ENCODE data around the gene COG2. TPM values are rescaled to one million over a fixed set of nuclear protein-coding genes. Genes with fewer than 3 reads are reported as not detected.

The COG2 gene
- total RNA-seq, 1 experiment from 2014 or later, result 26.7 TPM

- Histone ChIP-seq H3K4me3 (no peak overlapping the region), H3K9me3 (replicated peaks) (no peaks in the 10 kb centered on the region), H3K4me1 (replicated peaks) (no peaks in the 10 kb centered on the region), H3K36me3 (peaks cover 39% of the 10 kb centered on the region), H3K27me3 (replicated peaks) (no peaks in the 10 kb centered on the region), H3K27ac (no peak overlapping the region)
- DNase-seq (ENCODE audit: low read depth in 1 of 2, low spot score in 2 of 2), result no peak
Measured at GRCh38 chr1:230668227-230668626, 25.9 kb downstream of the COG2 start.

- Histone ChIP-seq H3K36me3 (peaks cover 42% of the 10 kb centered on the region), H3K4me3 (no peak overlapping the region), H3K9me3 (replicated peaks) (no peaks in the 10 kb centered on the region), H3K4me1 (replicated peaks) (no peaks in the 10 kb centered on the region), H3K27me3 (replicated peaks) (no peaks in the 10 kb centered on the region), H3K27ac (no peak overlapping the region)
- no peak for DNase-seq (ENCODE audit: low read depth in 1 of 2, low spot score in 2 of 2)
Measured at GRCh38 chr1:230669543-230669942, 27.3 kb downstream of the COG2 start.

- Histone ChIP-seq H3K36me3 (peaks cover 34% of the 10 kb centered on the region), H3K4me3 (no peak overlapping the region), H3K4me1 (replicated peaks) (no peaks in the 10 kb centered on the region), H3K27me3 (replicated peaks) (no peaks in the 10 kb centered on the region), H3K27ac (no peak overlapping the region), H3K9me3 (replicated peaks) (no peaks in the 10 kb centered on the region)
- DNase-seq (ENCODE audit: low read depth in 1 of 2, low spot score in 2 of 2), result no peak
Measured at GRCh38 chr1:230674581-230674980, 32.3 kb downstream of the COG2 start.

GRCh38 chr1:230677200-230677599 lies 34.9 kb downstream of the COG2 start:
- no peaks in the 10 kb centered on the region for H3K4me1 ChIP-seq (replicated peaks)
- H3K27ac ChIP-seq, result no peak overlapping the region
- H3K4me3 ChIP-seq, result no peak overlapping the region

GRCh38 chr1:230679192-230679591 lies 36.9 kb downstream of the COG2 start:
- Histone ChIP-seq H3K27me3 (replicated peaks) (no peaks in the 10 kb centered on the region), H3K36me3 (peaks cover 37% of the 10 kb centered on the region), H3K27ac (no peak overlapping the region), H3K4me3 (no peak overlapping the region), H3K4me1 (replicated peaks) (0 out of 2 replicates have a peak, but pooled peaks cover 3% of the 10 kb centered on the region), H3K9me3 (replicated peaks) (no peaks in the 10 kb centered on the region)
- no peak for DNase-seq (ENCODE audit: low read depth in 1 of 2, low spot score in 2 of 2)

More at GRCh38 chr1:230677200-230677599, 34.9 kb downstream of the COG2 start:
- Histone ChIP-seq H3K27me3 (replicated peaks) (no peaks in the 10 kb centered on the region), H3K9me3 (replicated peaks) (no peaks in the 10 kb centered on the region), H3K36me3 (peaks cover 33% of the 10 kb centered on the region)
- DNase-seq (ENCODE audit: low read depth in 1 of 2, low spot score in 2 of 2), result no peak

GRCh38 chr1:230679825-230680224 lies 37.5 kb downstream of the COG2 start:
- DNase-seq (ENCODE audit: low read depth in 1 of 2, low spot score in 2 of 2), result no peak
- Histone ChIP-seq H3K27me3 (replicated peaks) (no peaks in the 10 kb centered on the region), H3K4me1 (replicated peaks) (0 out of 2 replicates have a peak, but pooled peaks cover 3% of the 10 kb centered on the region), H3K36me3 (peaks cover 41% of the 10 kb centered on the region), H3K9me3 (replicated peaks) (no peaks in the 10 kb centered on the region), H3K4me3 (no peak overlapping the region), H3K27ac (no peak overlapping the region)

GRCh38 chr1:230680300-230681025 lies 38.2 kb downstream of the COG2 start:
- H3K4me3 ChIP-seq, result no peak overlapping the region
- H3K9me3 ChIP-seq (replicated peaks), result no peaks in the 10 kb centered on the region
- no peak for DNase-seq (ENCODE audit: low read depth in 1 of 2, low spot score in 2 of 2)
- H3K27me3 ChIP-seq (replicated peaks), result no peaks in the 10 kb centered on the region
- 0 out of 2 replicates have a peak, but pooled peaks cover 3% of the 10 kb centered on the region for H3K4me1 ChIP-seq (replicated peaks)
- H3K27ac ChIP-seq, result no peak overlapping the region
- peaks cover 41% of the 10 kb centered on the region for H3K36me3 ChIP-seq

- Histone ChIP-seq H3K36me3 (peaks cover 49% of the 10 kb centered on the region), H3K27ac (no peak overlapping the region), H3K27me3 (replicated peaks) (no peaks in the 10 kb centered on the region), H3K9me3 (replicated peaks) (no peaks in the 10 kb centered on the region), H3K4me1 (replicated peaks) (0 out of 2 replicates have a peak, but pooled peaks cover 3% of the 10 kb centered on the region), H3K4me3 (no peak overlapping the region)
- no peak for DNase-seq (ENCODE audit: low read depth in 1 of 2, low spot score in 2 of 2)
Measured at GRCh38 chr1:230681599-230681998, 39.3 kb downstream of the COG2 start.

GRCh38 chr1:230682274-230682673 lies 40.0 kb downstream of the COG2 start:
- no peak overlapping the region for H3K27ac ChIP-seq
- H3K27me3 ChIP-seq (replicated peaks), result no peaks in the 10 kb centered on the region
- DNase-seq (ENCODE audit: low read depth in 1 of 2, low spot score in 2 of 2), result no peak
- H3K4me3 ChIP-seq, result no peak overlapping the region
- H3K36me3 ChIP-seq, result peaks cover 53% of the 10 kb centered on the region
- H3K4me1 ChIP-seq (replicated peaks), result 0 out of 2 replicates have a peak, but pooled peaks cover 3% of the 10 kb centered on the region
- no peaks in the 10 kb centered on the region for H3K9me3 ChIP-seq (replicated peaks)

GRCh38 chr1:230682882-230683610 lies 40.8 kb downstream of the COG2 start:
- no peak for DNase-seq (ENCODE audit: low read depth in 1 of 2, low spot score in 2 of 2)
- H3K4me1 ChIP-seq (replicated peaks), result 0 out of 2 replicates have a peak, but pooled peaks cover 3% of the 10 kb centered on the region

GRCh38 chr1:230684146-230684545 lies 41.9 kb downstream of the COG2 start:
- no peaks in the 10 kb centered on the region for H3K9me3 ChIP-seq (replicated peaks)

More at GRCh38 chr1:230682882-230683610, 40.8 kb downstream of the COG2 start:
- no peak overlapping the region for H3K4me3 ChIP-seq
- no peaks in the 10 kb centered on the region for H3K9me3 ChIP-seq (replicated peaks)
- H3K27me3 ChIP-seq (replicated peaks), result no peaks in the 10 kb centered on the region
- peaks cover 55% of the 10 kb centered on the region for H3K36me3 ChIP-seq
- no peak overlapping the region for H3K27ac ChIP-seq

GRCh38 chr1:230684998-230685397 lies 42.7 kb downstream of the COG2 start:
- no peaks in the 10 kb centered on the region for H3K27me3 ChIP-seq (replicated peaks)
- 0 out of 2 replicates have a peak, but pooled peaks cover 3% of the 10 kb centered on the region for H3K4me1 ChIP-seq (replicated peaks)
- H3K4me3 ChIP-seq, result no peak overlapping the region
- no peaks in the 10 kb centered on the region for H3K9me3 ChIP-seq (replicated peaks)
- no peak for DNase-seq (ENCODE audit: low read depth in 1 of 2, low spot score in 2 of 2)
- peaks cover 57% of the 10 kb centered on the region for H3K36me3 ChIP-seq
- H3K27ac ChIP-seq, result no peak overlapping the region

More at GRCh38 chr1:230684146-230684545, 41.9 kb downstream of the COG2 start:
- Histone ChIP-seq H3K36me3 (peaks cover 56% of the 10 kb centered on the region), H3K4me1 (replicated peaks) (0 out of 2 replicates have a peak, but pooled peaks cover 3% of the 10 kb centered on the region), H3K27ac (no peak overlapping the region), H3K4me3 (no peak overlapping the region), H3K27me3 (replicated peaks) (no peaks in the 10 kb centered on the region)
- DNase-seq (ENCODE audit: low read depth in 1 of 2, low spot score in 2 of 2), result no peak

- Histone ChIP-seq H3K36me3 (peaks cover 64% of the 10 kb centered on the region), H3K27ac (no peak overlapping the region), H3K4me1 (replicated peaks) (0 out of 2 replicates have a peak, but pooled peaks cover 3% of the 10 kb centered on the region), H3K4me3 (no peak overlapping the region), H3K27me3 (replicated peaks) (no peaks in the 10 kb centered on the region), H3K9me3 (replicated peaks) (no peaks in the 10 kb centered on the region)
- DNase-seq (ENCODE audit: low read depth in 1 of 2, low spot score in 2 of 2), result no peak
Measured at GRCh38 chr1:230686747-230687146, 44.5 kb downstream of the COG2 start.

GRCh38 chr1:230690101-230690500 lies 47.8 kb downstream of the COG2 start:
- Histone ChIP-seq H3K9me3 (replicated peaks) (no peaks in the 10 kb centered on the region), H3K27me3 (replicated peaks) (no peaks in the 10 kb centered on the region), H3K36me3 (peaks cover 57% of the 10 kb centered on the region), H3K4me1 (replicated peaks) (no peaks in the 10 kb centered on the region), H3K4me3 (no peak overlapping the region), H3K27ac (no peak overlapping the region)
- no peak for DNase-seq (ENCODE audit: low read depth in 1 of 2, low spot score in 2 of 2)

All from SJSA1 (cell line).